HEK293 (cell line): ENCODE measurements around the gene NAPSA.

Experiments used
- CTCF ChIP-seq: fragments of 450-650 bp; formaldehyde crosslinking; IDR thresholded peaks from 2 replicates; pipeline ENCODE4 v1.5.1; 2016; ENCODE audit warnings: missing biosample characterization, missing genetic modification characterization
- GFI1B ChIP-seq: fragments of 450-650 bp; formaldehyde crosslinking; IDR thresholded peaks from 2 replicates; pipeline ENCODE4 v1.5.1; 2016; ENCODE audit warnings: missing biosample characterization, missing genetic modification characterization
- PRDM2 ChIP-seq: fragments of 450-650 bp; formaldehyde crosslinking; IDR thresholded peaks from 2 replicates; pipeline ENCODE4 v1.5.1; 2016; ENCODE audit warnings: missing biosample characterization, missing genetic modification characterization, borderline replicate concordance
- PRDM6 ChIP-seq: fragments of 450-650 bp; formaldehyde crosslinking; IDR thresholded peaks from 2 replicates; pipeline ENCODE4 v1.5.1; 2017; ENCODE audit warnings: missing biosample characterization, missing genetic modification characterization
- SALL2 ChIP-seq: fragments of 450-650 bp; formaldehyde crosslinking; IDR thresholded peaks from 2 replicates; pipeline ENCODE4 v1.5.0; 2017; ENCODE audit warnings: missing biosample characterization, mild to moderate bottlenecking, missing genetic modification characterization, borderline replicate concordance
- ZBTB1 ChIP-seq: fragments of 450-650 bp; formaldehyde crosslinking; IDR thresholded peaks from 2 replicates; pipeline ENCODE4 v1.5.1; 2016; ENCODE audit warnings: missing biosample characterization, missing genetic modification characterization
- ZFP41 ChIP-seq: fragments of 450-650 bp; formaldehyde crosslinking; IDR thresholded peaks from 2 replicates; pipeline ENCODE4 v1.5.1; 2016; ENCODE audit warnings: missing biosample characterization, missing genetic modification characterization, borderline replicate concordance
- ZFP69B ChIP-seq: fragments of 450-650 bp; formaldehyde crosslinking; IDR thresholded peaks from 2 replicates; pipeline ENCODE4 v1.5.1; 2016; ENCODE audit warnings: missing biosample characterization, missing genetic modification characterization
- ZIC2 ChIP-seq: fragments of 450-650 bp; formaldehyde crosslinking; IDR thresholded peaks from 2 replicates; pipeline ENCODE4 v1.5.1; 2016; ENCODE audit warnings: missing biosample characterization, missing genetic modification characterization
- ZNF10 ChIP-seq: fragments of 450-650 bp; formaldehyde crosslinking; IDR thresholded peaks from 2 replicates; pipeline ENCODE4 v1.5.1; 2017; ENCODE audit warnings: missing biosample characterization, missing genetic modification characterization
- ZNF138 ChIP-seq: fragments of 450-650 bp; formaldehyde crosslinking; IDR thresholded peaks from 2 replicates; pipeline ENCODE4 v1.5.1; 2016; ENCODE audit warnings: missing biosample characterization, missing genetic modification characterization, borderline replicate concordance
- ZNF155 ChIP-seq: fragments of 450-650 bp; formaldehyde crosslinking; IDR thresholded peaks from 2 replicates; pipeline ENCODE4 v1.5.1; 2016; ENCODE audit warnings: missing biosample characterization, missing genetic modification characterization
- ZNF184 ChIP-seq: fragments of 450-650 bp; IDR thresholded peaks from 2 replicates; pipeline ENCODE4 v1.5.1; 2018; ENCODE audit warnings: missing biosample characterization, mild to moderate bottlenecking, missing genetic modification characterization
- ZNF362 ChIP-seq: fragments of 450-650 bp; formaldehyde crosslinking; IDR thresholded peaks from 2 replicates; pipeline ENCODE4 v1.5.1; 2016; ENCODE audit warnings: missing biosample characterization, missing genetic modification characterization
- ZNF404 ChIP-seq: fragments of 450-650 bp; formaldehyde crosslinking; IDR thresholded peaks from 2 replicates; pipeline ENCODE4 v1.5.1; 2017; ENCODE audit warnings: missing biosample characterization, missing genetic modification characterization
- ZNF416 ChIP-seq: fragments of 450-650 bp; formaldehyde crosslinking; IDR thresholded peaks from 2 replicates; pipeline ENCODE4 v1.5.1; 2016; ENCODE audit warnings: missing biosample characterization, missing genetic modification characterization
- ZNF623 ChIP-seq: fragments of 450-650 bp; formaldehyde crosslinking; IDR thresholded peaks from 2 replicates; pipeline ENCODE4 v1.5.1; 2016; ENCODE audit warnings: missing biosample characterization, missing genetic modification characterization
- ZNF639 ChIP-seq: fragments of 450-650 bp; formaldehyde crosslinking; IDR thresholded peaks from 2 replicates; pipeline ENCODE4 v1.5.1; 2016; ENCODE audit warnings: missing biosample characterization, missing genetic modification characterization
- ZNF664 ChIP-seq: fragments of 450-650 bp; formaldehyde crosslinking; IDR thresholded peaks from 2 replicates; pipeline ENCODE4 v1.5.1; 2016; ENCODE audit warnings: missing biosample characterization, missing genetic modification characterization
- ZNF747 ChIP-seq: fragments of 450-650 bp; formaldehyde crosslinking; IDR thresholded peaks from 2 replicates; pipeline ENCODE4 v1.5.1; 2016; ENCODE audit warnings: missing biosample characterization, missing genetic modification characterization
- TF ChIP-seq, protein P1 (sequence below): fragments of 450-650 bp; formaldehyde crosslinking; IDR thresholded peaks from 2 replicates; pipeline ENCODE4 v1.5.1; 2017; ENCODE audit warnings: missing biosample characterization, missing genetic modification characterization
- TF ChIP-seq, protein P2 (sequence below): fragments of 450-650 bp; formaldehyde crosslinking; IDR thresholded peaks from 2 replicates; pipeline ENCODE4 v1.5.1; 2016; ENCODE audit warnings: missing biosample characterization, missing genetic modification characterization

NAPSA gene

GRCh38 chr19:50376166-50377050 lies 11.0 kb upstream of the NAPSA start, which contains the start of gene NR1H2 (continued):
- TF ChIP-seq PRDM6 (tag by site-specific recombination) (no peak), ZNF155 (no peak), ZNF138 (tag by site-specific recombination) (no peak), SALL2 (tag by site-specific recombination) (no peak), GFI1B (tag by site-specific recombination) (no peak), CTCF (tag by site-specific recombination) (0 out of 2 replicates have a peak, but pooled peaks have one; percentile 8), ZNF664 (tag by site-specific recombination) (peak; percentile 52), ZNF362 (no peak), ZNF404 (no peak), ZNF747 (tag by site-specific recombination) (no peak), PRDM2 (tag by site-specific recombination) (no peak), ZBTB1 (tag by site-specific recombination) (no peak), ZNF639 (tag by site-specific recombination) (peak; percentile 96), ZIC2 (tag by site-specific recombination) (peak; percentile 42), ZNF10 (no peak), ZNF184 (no peak), ZNF623 (tag by site-specific recombination) (peak; percentile 22; the same call in 1 of the 2 replicates), ZFP41 (no peak), ZFP69B (tag by site-specific recombination) (peak; percentile 80), ZNF416 (tag by site-specific recombination) (no peak)
- TF ChIP-seq, protein P1, sequence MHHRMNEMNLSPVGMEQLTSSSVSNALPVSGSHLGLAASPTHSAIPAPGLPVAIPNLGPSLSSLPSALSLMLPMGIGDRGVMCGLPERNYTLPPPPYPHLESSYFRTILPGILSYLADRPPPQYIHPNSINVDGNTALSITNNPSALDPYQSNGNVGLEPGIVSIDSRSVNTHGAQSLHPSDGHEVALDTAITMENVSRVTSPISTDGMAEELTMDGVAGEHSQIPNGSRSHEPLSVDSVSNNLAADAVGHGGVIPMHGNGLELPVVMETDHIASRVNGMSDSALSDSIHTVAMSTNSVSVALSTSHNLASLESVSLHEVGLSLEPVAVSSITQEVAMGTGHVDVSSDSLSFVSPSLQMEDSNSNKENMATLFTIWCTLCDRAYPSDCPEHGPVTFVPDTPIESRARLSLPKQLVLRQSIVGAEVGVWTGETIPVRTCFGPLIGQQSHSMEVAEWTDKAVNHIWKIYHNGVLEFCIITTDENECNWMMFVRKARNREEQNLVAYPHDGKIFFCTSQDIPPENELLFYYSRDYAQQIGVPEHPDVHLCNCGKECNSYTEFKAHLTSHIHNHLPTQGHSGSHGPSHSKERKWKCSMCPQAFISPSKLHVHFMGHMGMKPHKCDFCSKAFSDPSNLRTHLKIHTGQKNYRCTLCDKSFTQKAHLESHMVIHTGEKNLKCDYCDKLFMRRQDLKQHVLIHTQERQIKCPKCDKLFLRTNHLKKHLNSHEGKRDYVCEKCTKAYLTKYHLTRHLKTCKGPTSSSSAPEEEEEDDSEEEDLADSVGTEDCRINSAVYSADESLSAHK (tag by site-specific recombination): 0 out of 2 replicates have a peak, but pooled peaks have one; percentile 23
- TF ChIP-seq, protein P2, sequence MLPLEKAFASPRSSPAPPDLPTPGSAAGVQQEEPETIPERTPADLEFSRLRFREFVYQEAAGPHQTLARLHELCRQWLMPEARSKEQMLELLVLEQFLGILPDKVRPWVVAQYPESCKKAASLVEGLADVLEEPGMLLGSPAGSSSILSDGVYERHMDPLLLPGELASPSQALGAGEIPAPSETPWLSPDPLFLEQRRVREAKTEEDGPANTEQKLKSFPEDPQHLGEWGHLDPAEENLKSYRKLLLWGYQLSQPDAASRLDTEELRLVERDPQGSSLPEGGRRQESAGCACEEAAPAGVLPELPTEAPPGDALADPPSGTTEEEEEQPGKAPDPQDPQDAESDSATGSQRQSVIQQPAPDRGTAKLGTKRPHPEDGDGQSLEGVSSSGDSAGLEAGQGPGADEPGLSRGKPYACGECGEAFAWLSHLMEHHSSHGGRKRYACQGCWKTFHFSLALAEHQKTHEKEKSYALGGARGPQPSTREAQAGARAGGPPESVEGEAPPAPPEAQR (tag by site-specific recombination): 0 out of 2 replicates have a peak, but pooled peaks have one; percentile 8
